Measurements from ENCODE around the gene GPR75. TPM values are rescaled to one million over a fixed set of nuclear protein-coding genes. Genes with fewer than 3 reads are reported as not detected.

GPR75 gene
- 4.4 TPM for total RNA-seq

- peak; percentile 42 for DNase-seq (ENCODE audit: low spot score)
These were observed at the start of gene GPR75 for GRCh38 chr2:53859206-53860181. GPR75 (minus strand) TSS chr2:53859967; CDS start chr2:53854756, 5,211 bp downstream.

DNA sequence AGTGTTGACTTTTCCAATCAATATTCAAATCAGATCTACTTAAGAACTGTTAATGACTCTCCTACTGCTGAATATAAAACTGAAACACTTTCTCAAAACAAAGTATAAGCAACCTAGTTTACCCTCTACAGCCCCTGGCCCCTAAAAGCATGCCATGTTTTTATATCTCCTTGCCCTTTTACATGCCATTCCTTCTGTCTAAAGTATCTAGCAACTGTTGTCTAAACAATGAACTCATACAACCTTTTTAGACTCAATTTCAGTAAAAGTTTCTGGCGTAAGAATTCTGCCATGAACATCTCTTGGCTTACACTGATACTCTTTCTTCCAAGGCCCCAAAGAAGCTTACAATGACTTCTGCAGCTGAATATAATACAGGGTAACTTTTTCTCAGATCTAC, 47.8 kb upstream of the GPR75 start:
- no peak for DNase-seq (ENCODE audit: low spot score)

GRCh38 chr2:53905396-53905795, 45.6 kb upstream of the GPR75 start:
- no peak for DNase-seq (ENCODE audit: low spot score)

DNA sequence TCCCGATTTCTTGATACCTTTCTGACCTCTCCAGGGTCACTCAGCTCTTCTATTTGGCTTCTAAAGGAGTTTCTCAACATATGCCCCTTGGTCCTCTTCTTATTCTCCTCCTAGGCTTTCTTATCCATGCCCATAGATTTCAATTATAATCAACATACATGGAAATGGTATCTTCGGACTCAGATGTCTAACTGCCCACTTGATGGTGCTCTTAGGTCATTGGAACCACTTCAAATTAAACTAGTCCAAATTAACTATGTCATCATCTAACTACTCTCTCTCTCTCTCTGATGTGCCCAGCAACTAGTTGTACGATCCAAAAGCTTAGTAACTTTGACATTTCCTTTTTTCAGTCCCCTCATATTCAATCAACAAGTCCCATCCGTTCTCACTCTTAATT, 43.2 kb upstream of the GPR75 start:
- DNase-seq (ENCODE audit: low spot score): no peak

DNA sequence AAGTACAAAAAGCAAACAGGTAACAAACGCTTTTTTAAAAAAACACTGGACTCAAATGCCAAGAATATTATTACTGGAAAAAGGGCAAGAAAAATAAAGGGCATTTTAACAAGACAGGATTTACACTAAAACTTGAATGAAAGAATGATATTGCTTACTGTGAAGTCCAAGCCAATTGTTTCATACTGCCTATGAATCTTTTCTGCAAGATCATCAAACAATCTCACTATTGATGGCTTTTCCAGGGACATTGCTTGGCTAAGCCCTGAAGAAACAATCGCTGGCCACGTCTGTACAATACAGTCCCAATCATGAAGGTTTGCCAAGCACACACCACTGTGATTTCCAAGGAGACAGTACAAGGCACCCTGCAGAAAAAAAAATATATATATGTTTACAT, 41.4 kb upstream of the GPR75 start:
- DNase-seq (ENCODE audit: low spot score): no peak

- no peak for DNase-seq (ENCODE audit: low spot score)
These were observed 37.1 kb upstream of the GPR75 start for GRCh38 chr2:53896864-53897263.

DNA sequence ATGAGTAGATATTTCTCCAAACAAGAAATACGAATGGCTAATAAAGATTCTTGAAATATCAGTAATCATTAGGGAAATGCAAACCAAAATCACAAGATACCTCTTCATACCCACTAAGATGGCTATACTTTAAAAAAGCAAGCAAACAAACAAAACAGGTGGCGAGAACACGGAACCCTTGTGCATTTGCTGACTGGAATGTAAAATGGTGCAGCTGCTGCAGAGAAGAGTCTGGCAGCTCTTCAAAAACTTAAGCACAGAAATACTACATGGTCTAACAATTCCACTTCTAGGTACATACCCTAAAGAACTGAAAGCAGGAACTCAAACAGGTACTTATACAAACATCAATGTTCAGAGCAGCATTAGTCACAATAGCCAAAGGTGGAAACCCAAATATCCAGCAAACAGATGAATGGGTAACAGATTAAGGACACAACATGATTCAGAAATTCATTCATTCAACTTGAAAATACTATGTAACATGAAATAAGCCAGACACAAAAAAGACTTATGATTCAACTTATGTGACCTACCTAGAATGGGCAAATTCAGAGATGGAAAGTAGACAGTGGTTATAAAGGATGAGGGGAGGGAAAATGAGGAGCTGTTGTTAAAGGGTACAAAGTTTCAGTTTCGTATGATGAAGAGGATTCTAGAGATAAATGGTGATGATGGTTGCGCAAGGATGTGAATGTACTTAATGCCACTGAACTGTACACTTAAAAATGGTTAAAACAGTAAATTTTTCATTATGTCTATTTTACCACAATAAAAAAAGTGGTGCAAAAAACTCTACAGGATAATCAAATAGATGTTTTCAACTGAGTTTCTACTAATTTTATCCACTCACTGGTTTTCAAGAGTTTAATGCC, 26.9 kb upstream of the GPR75 start:
- no peak for DNase-seq (ENCODE audit: low spot score)

DNA sequence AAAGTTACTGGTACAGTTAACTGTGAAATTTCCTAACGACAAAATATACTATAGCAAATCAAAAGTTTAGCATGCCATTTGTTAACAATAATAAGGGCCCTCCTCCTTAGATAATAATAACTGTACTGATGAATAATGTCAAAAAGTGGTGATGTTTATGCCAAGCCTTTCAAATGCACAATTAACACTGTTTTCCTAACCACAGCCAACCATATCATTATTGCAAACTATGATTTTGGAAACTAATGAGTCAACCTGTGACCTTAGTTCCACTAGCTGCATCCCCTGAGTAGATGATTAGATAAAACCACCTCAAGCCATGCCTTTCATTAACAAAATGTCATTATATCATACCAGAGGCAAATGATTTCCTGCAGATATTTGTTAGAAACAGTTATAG, 25.1 kb upstream of the GPR75 start:
- no peak for DNase-seq (ENCODE audit: low spot score)

DNA sequence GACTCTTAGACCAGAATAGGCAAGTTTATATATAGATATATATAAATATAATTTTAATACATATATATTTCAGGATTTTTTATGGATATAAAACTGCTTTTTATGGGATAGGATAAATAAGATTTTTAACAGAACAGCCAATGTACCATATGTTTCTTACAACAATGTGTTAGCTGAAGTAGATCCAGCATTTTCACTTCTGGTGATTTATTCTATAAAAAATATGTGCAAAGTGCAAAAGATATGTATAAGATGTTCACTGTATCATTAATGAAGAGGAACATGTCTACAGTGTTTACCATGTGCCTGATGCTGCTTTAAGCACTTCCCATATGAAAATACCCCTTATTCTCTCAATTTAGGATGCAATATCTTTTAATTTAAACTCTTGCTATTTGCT, 22.2 kb upstream of the GPR75 start:
- no peak for DNase-seq (ENCODE audit: low spot score)

DNA sequence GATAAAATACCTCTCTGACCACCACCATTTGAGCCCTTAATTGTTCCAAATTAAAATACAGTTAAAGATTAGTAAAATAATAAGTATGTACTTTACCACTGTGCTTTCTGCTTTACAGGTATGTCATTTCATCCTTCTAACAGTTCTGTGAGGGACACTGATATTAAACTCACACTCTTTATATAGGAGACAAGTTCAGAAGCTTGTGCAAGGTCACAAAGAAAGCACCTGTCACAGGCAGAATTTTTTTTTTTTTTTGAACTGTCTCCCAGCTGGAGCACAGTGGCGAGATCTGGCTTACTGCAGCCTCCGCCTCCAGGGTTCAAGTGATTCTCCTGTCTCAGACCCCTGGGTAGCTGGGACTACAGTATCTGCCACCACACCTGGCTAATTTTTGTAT, 21.6 kb upstream of the GPR75 start:
- DNase-seq (ENCODE audit: low spot score): no peak

DNA sequence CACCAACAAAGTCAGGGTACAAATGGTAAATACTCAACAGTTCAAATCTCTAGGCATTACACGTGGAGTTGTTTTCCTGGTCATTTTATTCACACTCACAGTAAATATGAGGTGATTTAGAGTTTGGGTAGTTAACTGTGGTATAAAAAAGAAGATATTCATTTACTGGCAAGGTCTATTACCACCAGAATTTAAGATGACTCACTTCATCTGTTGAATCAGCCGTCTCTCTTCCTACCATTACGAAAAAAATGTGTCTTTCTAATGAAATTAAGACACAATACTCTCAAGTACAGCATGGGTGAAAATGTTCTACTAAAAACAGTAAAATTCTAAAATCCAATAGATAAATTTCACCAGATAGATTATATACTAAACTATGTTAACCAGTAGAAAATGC, 21.0 kb upstream of the GPR75 start:
- no peak for DNase-seq (ENCODE audit: low spot score)

- DNase-seq (ENCODE audit: low spot score): no peak
These were observed 17.8 kb upstream of the GPR75 start for GRCh38 chr2:53877556-53877955.

- no peak for DNase-seq (ENCODE audit: low spot score)
These were observed 17.3 kb upstream of the GPR75 start for GRCh38 chr2:53877112-53877511.

DNA sequence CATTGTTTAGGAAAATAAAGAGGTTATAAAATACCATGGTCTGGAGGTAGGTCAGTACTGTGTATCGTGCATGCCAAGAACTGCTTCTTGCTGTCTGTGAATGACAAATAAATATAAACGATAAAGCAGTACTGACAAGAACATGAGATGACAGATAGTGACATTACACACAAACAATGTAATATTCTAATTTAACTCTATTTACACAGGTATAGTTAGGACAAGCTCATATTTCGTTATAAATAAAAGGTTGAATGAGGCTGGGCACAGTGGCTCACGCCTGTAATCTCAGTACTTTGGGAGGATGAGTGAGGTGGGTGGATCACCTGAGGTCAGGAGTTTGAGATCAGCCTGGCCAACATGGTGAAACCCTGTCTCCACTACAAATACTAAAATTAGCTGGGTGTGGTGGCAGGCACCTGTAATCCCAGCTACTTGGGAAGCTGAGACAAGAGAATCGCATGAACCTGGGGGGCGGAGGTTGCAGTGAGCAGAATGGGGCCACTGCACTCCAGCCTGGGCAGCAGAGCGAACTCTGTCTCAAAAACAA, 14.7 kb upstream of the GPR75 start:
- DNase-seq (ENCODE audit: low spot score): no peak

- no peak for DNase-seq (ENCODE audit: low spot score)
These were observed 8.0 kb upstream of the GPR75 start for GRCh38 chr2:53867773-53868172.

DNA sequence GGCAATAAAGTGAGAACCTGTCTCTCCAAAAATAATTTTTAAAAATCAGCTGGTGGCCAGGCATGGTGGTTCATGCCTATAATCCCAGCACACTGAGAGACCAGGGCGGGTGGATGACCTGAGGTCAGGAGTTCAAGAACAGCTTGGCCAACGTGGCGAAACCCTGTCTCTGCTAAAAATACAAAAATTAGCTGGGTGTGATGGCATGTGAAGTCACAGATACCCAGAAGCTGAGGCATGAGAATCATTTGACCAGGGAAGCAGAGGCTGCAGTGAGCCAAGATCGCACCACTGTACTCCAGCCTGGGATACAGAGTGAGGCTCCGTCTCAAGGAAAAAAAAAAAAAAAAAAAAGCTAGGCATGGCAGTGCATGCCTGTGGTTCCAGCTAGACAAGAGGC, 7.4 kb upstream of the GPR75 start:
- DNase-seq (ENCODE audit: low spot score): no peak

DNA sequence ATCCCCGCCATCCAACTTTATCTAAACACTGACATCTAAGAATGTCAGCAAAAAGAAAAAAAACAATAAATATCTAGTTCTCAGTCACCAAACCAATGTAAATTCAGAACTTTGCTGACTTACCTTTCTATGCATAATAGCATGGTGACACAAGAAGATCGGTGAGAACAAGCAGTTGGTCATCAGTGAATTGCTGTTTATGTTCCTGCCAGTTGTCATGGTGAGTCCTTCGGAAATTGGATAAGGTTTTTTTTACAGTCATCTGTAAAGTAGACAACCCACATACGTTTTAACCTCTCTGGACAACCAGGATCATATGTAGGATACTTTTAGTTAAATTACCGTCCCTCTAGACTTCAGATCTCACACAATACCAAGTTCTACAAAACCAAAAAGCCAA, 6.2 kb upstream of the GPR75 start:
- DNase-seq (ENCODE audit: low spot score): no peak

- DNase-seq (ENCODE audit: low spot score): no peak
These were observed 5.5 kb upstream of the GPR75 start for GRCh38 chr2:53865264-53865663.

- no peak for DNase-seq (ENCODE audit: low spot score)
These were observed 3.9 kb upstream of the GPR75 start for GRCh38 chr2:53863538-53864227.

- no peak for DNase-seq (ENCODE audit: low spot score)
These were observed 2.1 kb upstream of the GPR75 start for GRCh38 chr2:53861824-53862223.

DNA sequence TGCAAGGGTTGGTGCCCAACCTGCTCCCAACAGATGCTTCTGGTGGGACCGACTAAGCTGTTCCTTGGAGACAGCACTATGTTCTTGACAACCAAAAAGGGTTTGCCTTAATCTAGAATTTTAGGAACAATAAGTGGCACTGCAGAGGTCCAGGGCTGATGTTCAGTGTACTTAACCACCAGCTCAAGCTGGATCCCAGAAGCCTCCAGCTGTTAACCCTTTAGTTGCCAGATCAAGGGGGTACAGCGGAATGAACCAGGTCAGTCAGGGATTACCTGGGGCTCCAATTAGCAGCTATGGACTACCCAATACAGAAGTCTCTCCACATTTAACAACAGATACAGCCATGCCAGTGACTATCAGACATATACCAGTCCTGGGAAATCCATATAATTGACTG, 3.5 kb downstream of the GPR75 start:
- DNase-seq (ENCODE audit: low spot score): no peak

GRCh38 chr2:53854678-53855077, 5.1 kb downstream of the GPR75 start:
- DNase-seq (ENCODE audit: low spot score): no peak

Measured in ureter (tissue), 1 donor.